HepG2 (cell line): Measurements from ENCODE around the gene INO80B. TPM values are rescaled to one million over a fixed set of nuclear protein-coding genes. Genes with fewer than 3 reads are reported as not detected.

Experiments
- CEBPB ChIP-seq: IDR thresholded peaks from 2 replicates; pipeline ENCODE4 v1.6.1; 2011; ENCODE audit warnings: low read depth, low read length, improper control_type of control experiment, borderline replicate concordance
- FOXJ3 ChIP-seq: sonication (generic); formaldehyde crosslinking; IDR thresholded peaks from 2 replicates; pipeline ENCODE4 v1.4.0; 2020; ENCODE audit warnings: missing genetic modification reagents, mild to moderate bottlenecking, borderline replicate concordance
- HNF4G ChIP-seq, 2 experiments: sonication (generic) in 1 of 2; formaldehyde crosslinking in 1 of 2; IDR thresholded peaks; 2 replicates each; pipeline versions ENCODE4 v1.4.0 to v1.6.1; 2011 to 2020; ENCODE audit warnings: borderline replicate concordance in 2 of 2, low read depth in 2 of 2, mild to moderate bottlenecking in 2 of 2, low read length in 1 of 2, missing genetic modification reagents in 1 of 2, moderate library complexity in 1 of 2
- MBD4 ChIP-seq: IDR thresholded peaks from 2 replicates; pipeline ENCODE4 v1.6.1; 2012; ENCODE audit warnings: low read length, inconsistent platforms, borderline replicate concordance
- MED13 ChIP-seq: sonication (generic); formaldehyde crosslinking; IDR thresholded peaks from 2 replicates; pipeline ENCODE4 v1.5.0; 2020; ENCODE audit warnings: missing genetic modification reagents
- MIER2 ChIP-seq: IDR thresholded peaks from 2 replicates; pipeline ENCODE4 v1.6.1; 2016; ENCODE audit warnings: missing biosample characterization, missing genetic modification reagents
- NCOR1 ChIP-seq: fragments of 200-600 bp; sonication (generic); IDR thresholded peaks from 2 replicates; pipeline ENCODE4 v1.7.0; 2017; ENCODE audit warnings: antibody characterized with exemption, low read length, borderline replicate concordance
- POGK ChIP-seq: sonication (generic); formaldehyde crosslinking; conservative IDR thresholded peaks from 2 replicates; pipeline ENCODE4 v1.8.0; 2022; ENCODE audit warnings: mild to moderate bottlenecking, moderate library complexity, missing genetic modification reagents
- SAP130 ChIP-seq: IDR thresholded peaks from 2 replicates; pipeline ENCODE4 v1.6.1; 2016; ENCODE audit warnings: low read depth
- SNAPC2 ChIP-seq: sonication (generic); formaldehyde crosslinking; IDR thresholded peaks from 2 replicates; pipeline ENCODE4 v1.8.1; 2022; ENCODE audit warnings: mild to moderate bottlenecking, missing genetic modification reagents
- TAF1 ChIP-seq: sonication (generic); formaldehyde crosslinking; IDR thresholded peaks from 2 replicates; pipeline ENCODE4 v1.4.0; 2020; ENCODE audit warnings: missing genetic modification reagents
- TAF15 ChIP-seq: fragments of 200-400 bp; formaldehyde crosslinking; IDR thresholded peaks from one replicate; pipeline ENCODE4 v1.6.1; 2018; ENCODE audit warnings: mild to moderate bottlenecking, low read depth, low read length; ENCODE audit not compliant: poor library complexity, severe bottlenecking
- ZNF383 ChIP-seq: sonication (generic); formaldehyde crosslinking; IDR thresholded peaks from 2 replicates; pipeline ENCODE4 v1.4.0; 2020; ENCODE audit warnings: missing genetic modification reagents, mild to moderate bottlenecking, borderline replicate concordance
- ZNF687 ChIP-seq: sonication (generic); formaldehyde crosslinking; IDR thresholded peaks from 2 replicates; pipeline ENCODE4 v1.5.1; 2020; ENCODE audit warnings: mild to moderate bottlenecking, missing genetic modification reagents, moderate library complexity
- ZNF747 ChIP-seq: sonication (generic); formaldehyde crosslinking; IDR thresholded peaks from 2 replicates; pipeline ENCODE4 v1.8.1; 2023; ENCODE audit warnings: missing genetic modification reagents, mild to moderate bottlenecking, borderline replicate concordance
- ZNF761 ChIP-seq: sonication (generic); formaldehyde crosslinking; conservative IDR thresholded peaks from 2 replicates; pipeline ENCODE4 v1.4.0; 2020; ENCODE audit warnings: mild to moderate bottlenecking, missing genetic modification reagents
- polyA plus RNA-seq, 8 experiments: library from polyadenylated mRNA; depleted of rRNA in 3 of 8; stranded (reverse) in 7 of 8; unstranded in 1 of 8; fragments of >200 nt; fragmentation: Illumina TruSeq in 4 of 8; extraction: Trizol in 4 of 8; gene quantifications; 2 replicates each; pipeline versions ENCODE4 v1.2.1 to v1.2.3, GENCODE V29; 2011 to 2016; ENCODE audit warnings: low read depth in 4 of 8, missing spikeins in 1 of 8, mixed read lengths in 1 of 8; ENCODE audit not compliant: insufficient read depth in 1 of 8
- total RNA-seq, 5 experiments: library from RNA; depleted of rRNA; stranded (reverse); fragments of >200 nt; fragmentation: Illumina TruSeq; extraction: Trizol; gene quantifications; 2 replicates each; pipeline ENCODE4 v1.2.3, GENCODE V29; 2016; ENCODE audit warnings: low read depth in 1 of 5
- TF ChIP-seq, protein P1 (sequence below): sonication (generic); formaldehyde crosslinking; IDR thresholded peaks from 2 replicates; pipeline ENCODE4 v1.5.0; 2020; ENCODE audit warnings: mild to moderate bottlenecking, missing genetic modification reagents, borderline replicate concordance
- TF ChIP-seq, protein P2 (sequence below): sonication (generic); formaldehyde crosslinking; IDR thresholded peaks from 2 replicates; pipeline ENCODE4 v1.5.0; 2020; ENCODE audit warnings: missing genetic modification reagents

The INO80B gene
- total and polyA plus RNA-seq, 2 of the 13 experiments (the other 11 are each of a cell fraction or from before 2014, with no cell fraction given), result 6.2 to 14.5 TPM

DNA sequence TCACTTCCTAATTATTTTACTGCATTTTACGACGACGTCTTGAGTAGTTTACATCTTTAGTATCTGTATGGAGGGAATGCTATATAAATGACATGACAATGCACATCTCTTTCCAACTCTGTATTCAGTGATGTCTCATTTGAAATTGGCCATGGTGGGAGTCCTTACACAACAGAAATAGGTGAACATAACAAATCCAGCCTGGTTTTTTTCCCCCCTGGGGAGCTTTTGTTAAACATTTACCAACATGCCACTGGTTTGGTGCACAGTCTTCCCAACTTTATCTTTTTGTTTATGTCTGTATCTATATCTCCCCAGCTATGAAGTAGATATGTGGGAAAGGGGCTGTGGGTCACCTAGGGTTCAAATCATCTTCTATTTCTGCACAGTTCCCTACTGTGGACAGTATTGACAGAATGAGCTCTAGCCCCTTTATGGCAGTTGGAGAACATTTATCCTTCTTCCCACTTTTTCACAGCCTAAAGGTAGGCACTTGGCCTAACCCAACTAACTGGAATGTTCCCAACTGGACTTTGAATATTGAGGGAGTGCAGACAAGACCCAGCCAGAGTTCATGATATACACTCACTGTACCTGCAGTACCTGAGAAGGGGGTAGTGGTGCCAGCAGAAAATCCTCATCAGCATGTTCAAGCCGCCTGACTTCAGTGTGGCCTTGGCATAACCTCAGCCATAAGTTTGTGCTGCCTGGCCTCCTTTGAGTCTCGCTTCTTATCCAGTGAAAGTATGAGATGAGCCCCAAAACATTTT, 7.5 kb upstream of the INO80B start (continued):
- TF ChIP-seq, protein P1, sequence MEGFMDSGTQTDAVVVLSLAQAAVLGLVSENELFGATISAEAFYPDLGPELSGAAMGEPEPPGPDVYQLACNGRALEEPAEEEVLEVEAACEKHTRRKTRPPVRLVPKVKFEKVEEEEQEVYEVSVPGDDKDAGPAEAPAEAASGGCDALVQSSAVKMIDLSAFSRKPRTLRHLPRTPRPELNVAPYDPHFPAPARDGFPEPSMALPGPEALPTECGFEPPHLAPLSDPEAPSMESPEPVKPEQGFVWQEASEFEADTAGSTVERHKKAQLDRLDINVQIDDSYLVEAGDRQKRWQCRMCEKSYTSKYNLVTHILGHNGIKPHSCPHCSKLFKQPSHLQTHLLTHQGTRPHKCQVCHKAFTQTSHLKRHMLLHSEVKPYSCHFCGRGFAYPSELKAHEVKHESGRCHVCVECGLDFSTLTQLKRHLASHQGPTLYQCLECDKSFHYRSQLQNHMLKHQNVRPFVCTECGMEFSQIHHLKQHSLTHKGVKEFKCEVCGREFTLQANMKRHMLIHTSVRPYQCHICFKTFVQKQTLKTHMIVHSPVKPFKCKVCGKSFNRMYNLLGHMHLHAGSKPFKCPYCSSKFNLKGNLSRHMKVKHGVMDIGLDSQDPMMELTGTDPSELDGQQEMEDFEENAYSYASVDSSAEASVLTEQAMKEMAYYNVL (CRISPR knock-in tag), result no peak
- TF ChIP-seq MBD4 (no peak), TAF1 (CRISPR knock-in tag) (no peak), FOXJ3 (CRISPR knock-in tag) (no peak), ZNF687 (CRISPR knock-in tag) (no peak), ZNF761 (no peak), ZNF747 (no peak), SNAPC2 (CRISPR knock-in tag) (no peak), TAF15 (no peak), CEBPB (no peak), HNF4G (IDR thresholded peaks at IDR 0.05; ENCODE audit: borderline replicate concordance, low read depth, low read length) (peak; percentile 81), HNF4G (CRISPR knock-in tag; IDR thresholded peaks at IDR 0.05; ENCODE audit: borderline replicate concordance, low read depth) (peak; percentile 78; the same call in 1 of the 2 replicates), MIER2 (CRISPR knock-in tag) (no peak), ZNF383 (CRISPR knock-in tag) (no peak), MED13 (no peak), POGK (no peak), NCOR1 (peak; percentile 54; the same call in 1 of the 2 replicates), SAP130 (CRISPR knock-in tag) (peak; percentile 63; the same call in 1 of the 2 replicates)
- TF ChIP-seq, protein P2, sequence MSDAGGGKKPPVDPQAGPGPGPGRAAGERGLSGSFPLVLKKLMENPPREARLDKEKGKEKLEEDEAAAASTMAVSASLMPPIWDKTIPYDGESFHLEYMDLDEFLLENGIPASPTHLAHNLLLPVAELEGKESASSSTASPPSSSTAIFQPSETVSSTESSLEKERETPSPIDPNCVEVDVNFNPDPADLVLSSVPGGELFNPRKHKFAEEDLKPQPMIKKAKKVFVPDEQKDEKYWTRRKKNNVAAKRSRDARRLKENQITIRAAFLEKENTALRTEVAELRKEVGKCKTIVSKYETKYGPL (CRISPR knock-in tag), result no peak
